K562 (cell line): ENCODE results near the gene COL4A2. TPM values are rescaled to one million over a fixed set of nuclear protein-coding genes. Genes with fewer than 3 reads are reported as not detected.

Experiments
- polyA plus RNA-seq, 8 experiments: library from polyadenylated mRNA; depleted of rRNA in 4 of 8; stranded (reverse) in 5 of 8; unstranded in 3 of 8; fragments of >200 nt; fragmentation: Nextera tagmentation in 2 of 8; fragmentation: Illumina TruSeq in 1 of 8; extraction: Ambion mirVana in 2 of 8; extraction: Trizol in 1 of 8; gene quantifications; 2 replicates each; pipeline versions ENCODE4 v1.2.1 to v1.2.3, GENCODE V29; 2011 to 2014; ENCODE audit warnings: inconsistent platforms in 1 of 8, missing spikeins in 1 of 8
- total RNA-seq, 7 experiments: library from RNA; depleted of rRNA in 6 of 7; stranded (reverse); fragments of >200 nt in 6 of 7; fragmentation: Illumina TruSeq in 2 of 7; extraction: Trizol in 2 of 7; gene quantifications; 2 replicates each; pipeline versions ENCODE4 v1.2.1 to v1.2.3, GENCODE V29; 2011 to 2021; ENCODE audit warnings: low replicate concordance in 1 of 7
- TF ChIP-seq, protein P1 (sequence below): fragments of 450-650 bp; IDR thresholded peaks from 2 replicates; pipeline ENCODE4 v1.6.1; 2016; ENCODE audit warnings: mild to moderate bottlenecking, moderate library complexity

Gene COL4A2
- total and polyA plus RNA-seq, 9 of the 15 experiments (the other 6 are each of a cell fraction or from before 2014, with no cell fraction given): 0.13 to 15.2 (median 8.1) TPM

GRCh38 chr13:110438211-110438610 lies 131.1 kb downstream of the COL4A2 start (continued):
- TF ChIP-seq, protein P1, sequence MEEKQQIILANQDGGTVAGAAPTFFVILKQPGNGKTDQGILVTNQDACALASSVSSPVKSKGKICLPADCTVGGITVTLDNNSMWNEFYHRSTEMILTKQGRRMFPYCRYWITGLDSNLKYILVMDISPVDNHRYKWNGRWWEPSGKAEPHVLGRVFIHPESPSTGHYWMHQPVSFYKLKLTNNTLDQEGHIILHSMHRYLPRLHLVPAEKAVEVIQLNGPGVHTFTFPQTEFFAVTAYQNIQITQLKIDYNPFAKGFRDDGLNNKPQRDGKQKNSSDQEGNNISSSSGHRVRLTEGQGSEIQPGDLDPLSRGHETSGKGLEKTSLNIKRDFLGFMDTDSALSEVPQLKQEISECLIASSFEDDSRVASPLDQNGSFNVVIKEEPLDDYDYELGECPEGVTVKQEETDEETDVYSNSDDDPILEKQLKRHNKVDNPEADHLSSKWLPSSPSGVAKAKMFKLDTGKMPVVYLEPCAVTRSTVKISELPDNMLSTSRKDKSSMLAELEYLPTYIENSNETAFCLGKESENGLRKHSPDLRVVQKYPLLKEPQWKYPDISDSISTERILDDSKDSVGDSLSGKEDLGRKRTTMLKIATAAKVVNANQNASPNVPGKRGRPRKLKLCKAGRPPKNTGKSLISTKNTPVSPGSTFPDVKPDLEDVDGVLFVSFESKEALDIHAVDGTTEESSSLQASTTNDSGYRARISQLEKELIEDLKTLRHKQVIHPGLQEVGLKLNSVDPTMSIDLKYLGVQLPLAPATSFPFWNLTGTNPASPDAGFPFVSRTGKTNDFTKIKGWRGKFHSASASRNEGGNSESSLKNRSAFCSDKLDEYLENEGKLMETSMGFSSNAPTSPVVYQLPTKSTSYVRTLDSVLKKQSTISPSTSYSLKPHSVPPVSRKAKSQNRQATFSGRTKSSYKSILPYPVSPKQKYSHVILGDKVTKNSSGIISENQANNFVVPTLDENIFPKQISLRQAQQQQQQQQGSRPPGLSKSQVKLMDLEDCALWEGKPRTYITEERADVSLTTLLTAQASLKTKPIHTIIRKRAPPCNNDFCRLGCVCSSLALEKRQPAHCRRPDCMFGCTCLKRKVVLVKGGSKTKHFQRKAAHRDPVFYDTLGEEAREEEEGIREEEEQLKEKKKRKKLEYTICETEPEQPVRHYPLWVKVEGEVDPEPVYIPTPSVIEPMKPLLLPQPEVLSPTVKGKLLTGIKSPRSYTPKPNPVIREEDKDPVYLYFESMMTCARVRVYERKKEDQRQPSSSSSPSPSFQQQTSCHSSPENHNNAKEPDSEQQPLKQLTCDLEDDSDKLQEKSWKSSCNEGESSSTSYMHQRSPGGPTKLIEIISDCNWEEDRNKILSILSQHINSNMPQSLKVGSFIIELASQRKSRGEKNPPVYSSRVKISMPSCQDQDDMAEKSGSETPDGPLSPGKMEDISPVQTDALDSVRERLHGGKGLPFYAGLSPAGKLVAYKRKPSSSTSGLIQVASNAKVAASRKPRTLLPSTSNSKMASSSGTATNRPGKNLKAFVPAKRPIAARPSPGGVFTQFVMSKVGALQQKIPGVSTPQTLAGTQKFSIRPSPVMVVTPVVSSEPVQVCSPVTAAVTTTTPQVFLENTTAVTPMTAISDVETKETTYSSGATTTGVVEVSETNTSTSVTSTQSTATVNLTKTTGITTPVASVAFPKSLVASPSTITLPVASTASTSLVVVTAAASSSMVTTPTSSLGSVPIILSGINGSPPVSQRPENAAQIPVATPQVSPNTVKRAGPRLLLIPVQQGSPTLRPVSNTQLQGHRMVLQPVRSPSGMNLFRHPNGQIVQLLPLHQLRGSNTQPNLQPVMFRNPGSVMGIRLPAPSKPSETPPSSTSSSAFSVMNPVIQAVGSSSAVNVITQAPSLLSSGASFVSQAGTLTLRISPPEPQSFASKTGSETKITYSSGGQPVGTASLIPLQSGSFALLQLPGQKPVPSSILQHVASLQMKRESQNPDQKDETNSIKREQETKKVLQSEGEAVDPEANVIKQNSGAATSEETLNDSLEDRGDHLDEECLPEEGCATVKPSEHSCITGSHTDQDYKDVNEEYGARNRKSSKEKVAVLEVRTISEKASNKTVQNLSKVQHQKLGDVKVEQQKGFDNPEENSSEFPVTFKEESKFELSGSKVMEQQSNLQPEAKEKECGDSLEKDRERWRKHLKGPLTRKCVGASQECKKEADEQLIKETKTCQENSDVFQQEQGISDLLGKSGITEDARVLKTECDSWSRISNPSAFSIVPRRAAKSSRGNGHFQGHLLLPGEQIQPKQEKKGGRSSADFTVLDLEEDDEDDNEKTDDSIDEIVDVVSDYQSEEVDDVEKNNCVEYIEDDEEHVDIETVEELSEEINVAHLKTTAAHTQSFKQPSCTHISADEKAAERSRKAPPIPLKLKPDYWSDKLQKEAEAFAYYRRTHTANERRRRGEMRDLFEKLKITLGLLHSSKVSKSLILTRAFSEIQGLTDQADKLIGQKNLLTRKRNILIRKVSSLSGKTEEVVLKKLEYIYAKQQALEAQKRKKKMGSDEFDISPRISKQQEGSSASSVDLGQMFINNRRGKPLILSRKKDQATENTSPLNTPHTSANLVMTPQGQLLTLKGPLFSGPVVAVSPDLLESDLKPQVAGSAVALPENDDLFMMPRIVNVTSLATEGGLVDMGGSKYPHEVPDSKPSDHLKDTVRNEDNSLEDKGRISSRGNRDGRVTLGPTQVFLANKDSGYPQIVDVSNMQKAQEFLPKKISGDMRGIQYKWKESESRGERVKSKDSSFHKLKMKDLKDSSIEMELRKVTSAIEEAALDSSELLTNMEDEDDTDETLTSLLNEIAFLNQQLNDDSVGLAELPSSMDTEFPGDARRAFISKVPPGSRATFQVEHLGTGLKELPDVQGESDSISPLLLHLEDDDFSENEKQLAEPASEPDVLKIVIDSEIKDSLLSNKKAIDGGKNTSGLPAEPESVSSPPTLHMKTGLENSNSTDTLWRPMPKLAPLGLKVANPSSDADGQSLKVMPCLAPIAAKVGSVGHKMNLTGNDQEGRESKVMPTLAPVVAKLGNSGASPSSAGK: 0 out of 2 replicates have a peak, but pooled peaks have one; percentile 16
